Erythroblast (primary cell): ENCODE data around the gene PPP1R1A.

Source experiments
- GATA1 ChIP-seq: IDR thresholded peaks from 2 replicates; pipeline ENCODE4 v1.6.1; 2011; ENCODE audit warnings: low read depth, mild to moderate bottlenecking, control low read depth, low read length, moderate library complexity
- POLR2A ChIP-seq: IDR thresholded peaks from 2 replicates; pipeline ENCODE4 v1.6.1; 2011; ENCODE audit warnings: mild to moderate bottlenecking, low read length

GRCh38 chr12:54541751-54542290 is 46.6 kb downstream of the PPP1R1A start:
- TF ChIP-seq POLR2A (no peak), GATA1 (no peak)
